H1 (cell line): ENCODE results near the gene THG1L. TPM values are rescaled to one million over a fixed set of nuclear protein-coding genes. Genes with fewer than 3 reads are reported as not detected.

Experiments
- NANOG ChIP-seq: IDR thresholded peaks from 2 replicates; pipeline ENCODE4 v1.6.1; 2011; ENCODE audit warnings: low read length, low read depth, mild to moderate bottlenecking, inconsistent platforms; ENCODE audit not compliant: insufficient read depth, poor library complexity, severe bottlenecking
- POLR2AphosphoS5 ChIP-seq: IDR thresholded peaks from 2 replicates; pipeline ENCODE4 v1.6.1; 2011; ENCODE audit warnings: low read depth, low read length
- polyA plus RNA-seq, 7 experiments: library from polyadenylated mRNA; depleted of rRNA in 3 of 7; stranded (reverse) in 5 of 7; unstranded in 2 of 7; fragments of >200 nt in 5 of 7; fragments of 200-250 nt in 2 of 7; gene quantifications; 1 replicate in 5 of 7; 2 replicates in 1 of 7; 4 replicates in 1 of 7; pipeline versions ENCODE4 v1.2.1 to v1.2.3, GENCODE V29; 2011 to 2013; ENCODE audit warnings: missing spikeins in 2 of 7, mixed read lengths in 2 of 7
- total RNA-seq: library from RNA; stranded (reverse); fragmentation: NEBNext Ultra II Directional; extraction: Animal tissue kit (Norgen Biotek cat#: 25700); gene quantifications from 2 replicates; pipeline ENCODE4 v1.2.1, GENCODE V29; 2021

The THG1L gene
- total and polyA plus RNA-seq, 2 of the 8 experiments (the other 6 are each of a cell fraction or from before 2014, with no cell fraction given), result 8.1 to 12.4 TPM

DNA sequence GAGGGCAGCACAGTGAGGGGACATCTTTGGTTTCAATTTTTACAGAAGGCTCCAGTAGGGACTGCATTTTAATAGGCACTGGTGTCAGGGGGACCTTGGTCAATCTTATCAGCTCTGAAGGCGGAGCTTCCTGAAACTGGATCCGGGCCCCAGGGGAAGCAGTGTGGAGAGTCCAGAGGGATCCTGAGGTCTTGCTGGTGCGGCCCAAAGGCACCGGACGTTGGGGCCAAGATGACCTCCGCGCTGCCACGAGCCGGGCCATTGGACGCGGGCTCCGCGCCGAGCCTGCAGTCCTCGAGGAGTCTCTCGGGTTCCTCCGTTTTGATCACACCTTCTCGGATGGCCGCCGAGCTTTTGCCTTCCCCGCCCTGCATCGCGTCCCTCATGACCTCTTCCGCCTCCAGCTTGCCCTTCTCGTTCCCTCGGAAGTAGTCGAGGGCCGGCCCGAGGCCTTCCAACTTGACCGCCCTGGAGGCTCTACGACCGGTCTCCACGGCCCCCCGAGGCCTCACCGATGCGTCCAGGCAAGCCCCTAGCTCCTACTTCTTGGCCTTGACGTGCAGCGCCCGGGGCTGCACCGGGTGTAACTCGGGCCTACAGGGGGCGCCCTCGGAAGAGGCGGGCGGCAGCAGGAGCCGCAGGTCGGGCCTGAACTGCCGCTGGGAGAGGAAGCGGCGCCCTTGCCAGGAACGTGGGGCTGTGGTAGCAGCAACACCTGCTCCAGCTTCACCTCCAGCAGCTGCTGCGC is 41.1 kb upstream of the THG1L start (continued):
- TF ChIP-seq NANOG, result no peak
- no peak for TF ChIP-seq POLR2AphosphoS5
